Omental fat pad (tissue), 4 donors: ENCODE measurements around the gene AFF4. TPM values are rescaled to one million over a fixed set of nuclear protein-coding genes. Genes with fewer than 3 reads are reported as not detected.

Experiments
- ATAC-seq: fragments of 150-250 bp; one replicate; pipeline ENCODE4 v1.9.1; 2016; ENCODE audit warnings: mild to moderate bottlenecking, moderate library complexity; ENCODE audit not compliant: low FRiP score
- DNase-seq: peaks from one replicate; pipeline ENCODE4 v3.0.0-alpha.2; 2019; ENCODE audit warnings: low spot score
- small RNA-seq: library from RNA; depleted of rRNA; stranded (forward); fragments of <200 nt; gene quantifications from one replicate; pipeline ENCODE3, GENCODE V24; 2016
- total RNA-seq, 4 donors: library from RNA; depleted of rRNA; stranded (reverse); fragments of >200 nt; gene quantifications; one replicate each; pipeline ENCODE4 v1.1.0, GENCODE V29; 2016
- TF ChIP-seq, protein P1 (sequence below), 3 donors: fragments of 450-650 bp; IDR thresholded peaks; one replicate each; pipeline ENCODE4 v1.5.1; 2016 to 2017; ENCODE audit warnings: antibody characterized with exemption in 3 of 3, mild to moderate bottlenecking in 3 of 3, moderate library complexity in 2 of 3

AFF4 gene
- total RNA-seq, 4 donors from 2014 or later, result 52.8 to 118 (median 87.5) TPM

DNA sequence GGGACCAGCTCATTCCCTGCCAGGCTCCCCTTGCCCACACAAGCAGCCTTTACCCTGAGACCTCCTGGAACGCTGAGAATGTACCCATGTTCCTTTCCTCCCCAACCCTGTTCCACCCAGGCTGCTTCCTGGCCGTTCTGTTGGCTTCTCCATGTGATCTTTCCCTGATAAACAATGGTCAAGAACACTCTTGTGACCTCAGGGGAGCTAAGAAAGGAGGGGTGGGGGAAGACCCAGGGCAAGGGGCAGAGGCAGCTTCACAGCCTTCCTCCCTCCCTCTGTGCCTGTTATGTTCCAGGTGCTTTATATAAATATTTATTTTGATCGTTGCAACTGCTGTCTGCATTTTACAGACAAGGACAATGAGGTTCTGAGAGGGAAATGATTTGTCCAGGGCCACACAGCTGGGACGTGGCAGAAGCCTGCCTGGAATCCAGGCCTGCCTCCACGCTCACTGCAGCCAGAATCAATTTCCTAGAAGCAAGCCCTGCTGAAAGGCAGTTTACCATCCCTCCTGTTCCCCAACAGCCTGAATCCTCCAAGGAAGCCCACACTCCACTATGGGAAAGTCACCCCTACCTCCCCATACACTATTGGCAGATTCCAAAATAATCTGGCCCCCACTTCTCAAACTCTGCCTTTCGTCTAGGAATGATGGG, 136.9 kb downstream of the AFF4 start:
- no peak for DNase-seq

DNA sequence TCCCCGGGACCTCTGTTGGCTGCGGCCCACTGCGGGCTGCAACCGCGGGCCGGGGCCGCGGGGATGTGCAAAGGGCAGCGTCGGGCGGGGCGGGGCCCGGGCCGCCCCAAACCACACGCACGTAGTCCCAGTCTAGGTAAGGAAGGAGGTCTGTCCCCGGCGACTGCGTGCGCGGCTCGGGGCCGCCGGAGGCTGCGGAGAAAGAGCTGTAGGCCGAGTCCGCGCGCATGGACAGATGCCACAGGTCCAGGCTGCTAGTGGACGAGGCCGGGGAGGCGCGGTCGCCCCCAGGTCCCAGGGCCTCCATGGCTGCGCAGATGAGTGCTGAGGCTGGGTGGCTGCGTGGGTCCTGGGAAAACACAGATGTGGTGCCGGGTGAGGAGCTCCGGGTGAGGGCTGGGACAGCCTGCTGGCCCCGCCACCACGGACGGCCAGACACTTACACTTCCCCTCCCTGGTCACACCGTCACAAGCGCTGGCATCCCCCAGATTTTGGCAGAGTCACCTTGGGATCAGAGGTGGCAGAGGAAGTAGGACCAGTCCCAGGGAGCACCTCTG, 137.5 kb downstream of the AFF4 start:
- no peak for ATAC-seq
- TF ChIP-seq, protein P1, sequence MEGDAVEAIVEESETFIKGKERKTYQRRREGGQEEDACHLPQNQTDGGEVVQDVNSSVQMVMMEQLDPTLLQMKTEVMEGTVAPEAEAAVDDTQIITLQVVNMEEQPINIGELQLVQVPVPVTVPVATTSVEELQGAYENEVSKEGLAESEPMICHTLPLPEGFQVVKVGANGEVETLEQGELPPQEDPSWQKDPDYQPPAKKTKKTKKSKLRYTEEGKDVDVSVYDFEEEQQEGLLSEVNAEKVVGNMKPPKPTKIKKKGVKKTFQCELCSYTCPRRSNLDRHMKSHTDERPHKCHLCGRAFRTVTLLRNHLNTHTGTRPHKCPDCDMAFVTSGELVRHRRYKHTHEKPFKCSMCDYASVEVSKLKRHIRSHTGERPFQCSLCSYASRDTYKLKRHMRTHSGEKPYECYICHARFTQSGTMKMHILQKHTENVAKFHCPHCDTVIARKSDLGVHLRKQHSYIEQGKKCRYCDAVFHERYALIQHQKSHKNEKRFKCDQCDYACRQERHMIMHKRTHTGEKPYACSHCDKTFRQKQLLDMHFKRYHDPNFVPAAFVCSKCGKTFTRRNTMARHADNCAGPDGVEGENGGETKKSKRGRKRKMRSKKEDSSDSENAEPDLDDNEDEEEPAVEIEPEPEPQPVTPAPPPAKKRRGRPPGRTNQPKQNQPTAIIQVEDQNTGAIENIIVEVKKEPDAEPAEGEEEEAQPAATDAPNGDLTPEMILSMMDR (IDR thresholded peaks at IDR 0.05), result no peak

More for the DNA sequence above, 136.9 kb downstream of the AFF4 start:
- no peak for ATAC-seq
- TF ChIP-seq, protein P1 (IDR thresholded peaks at IDR 0.05), result no peak

More for the DNA sequence above, 137.5 kb downstream of the AFF4 start:
- no peak for DNase-seq

Small RNA genes within 50 kb of the gene (small RNA-seq; reads per million reads assigned to genes)
- gene AC113410.1 (not detected), gene ATP6V0E1P1 (not detected), gene RF00019 (not detected), gene RNA5SP192 (not detected)

Other genes with a start within 250 kb of the AFF4 start
- gene KIF3A, start 226.1 kb downstream of the AFF4 start, total RNA-seq, result 10 to 100 TPM in 1 of 4 donors, 1 to 10 TPM in 3; 4.4 to 10.4 (median 5.9) TPM
- gene CCNI2, start 216.2 kb downstream of the AFF4 start, total RNA-seq, result under 1 TPM in 2 of 4 donors, not detected in 2; 0.12 to 0.19 TPM
- gene SEPTIN8, start 186.4 kb downstream of the AFF4 start, total RNA-seq, result 10 to 100 TPM; 27.6 to 42.1 (median 29.7) TPM
- gene SOWAHA, start 150.3 kb downstream of the AFF4 start, total RNA-seq, result under 1 TPM in 2 of 4 donors, not detected in 2; 0.13 to 0.28 TPM
- gene SHROOM1, start 133.0 kb downstream of the AFF4 start, total RNA-seq, result 10 to 100 TPM in 2 of 4 donors, 1 to 10 TPM in 2; 7.0 to 17.0 (median 9.1) TPM
- gene GDF9, start 97.2 kb downstream of the AFF4 start, total RNA-seq, result 1 to 10 TPM in 1 of 4 donors, under 1 TPM in 2, not detected in 1; 0.24 to 1.3 (median 0.31) TPM
- gene UQCRQ, start 97.0 kb downstream of the AFF4 start, total RNA-seq, result 100 to 1,000 TPM in 3 of 4 donors, 10 to 100 TPM in 1; 89.7 to 173 (median 115) TPM
- gene LEAP2, start 90.0 kb downstream of the AFF4 start, total RNA-seq, result 1 to 10 TPM in 3 of 4 donors, under 1 TPM in 1; 0.84 to 2.3 (median 1.4) TPM
- gene ZCCHC10, start 62.9 kb upstream of the AFF4 start, total RNA-seq, result 10 to 100 TPM; 13.8 to 21.4 (median 16.9) TPM
- 10 to 100 TPM; 43.3 to 81.7 (median 61.5) TPM for gene HSPA4, start 88.4 kb upstream of the AFF4 start, total RNA-seq